GM10847 (cell line): ENCODE results near the gene SPRY4.

Experiments used
- POLR2A ChIP-seq: IDR thresholded peaks from 2 replicates; pipeline ENCODE4 v1.6.1; 2011; ENCODE audit not compliant: insufficient read length; ENCODE audit errors: extremely low read depth

SPRY4 gene

DNA sequence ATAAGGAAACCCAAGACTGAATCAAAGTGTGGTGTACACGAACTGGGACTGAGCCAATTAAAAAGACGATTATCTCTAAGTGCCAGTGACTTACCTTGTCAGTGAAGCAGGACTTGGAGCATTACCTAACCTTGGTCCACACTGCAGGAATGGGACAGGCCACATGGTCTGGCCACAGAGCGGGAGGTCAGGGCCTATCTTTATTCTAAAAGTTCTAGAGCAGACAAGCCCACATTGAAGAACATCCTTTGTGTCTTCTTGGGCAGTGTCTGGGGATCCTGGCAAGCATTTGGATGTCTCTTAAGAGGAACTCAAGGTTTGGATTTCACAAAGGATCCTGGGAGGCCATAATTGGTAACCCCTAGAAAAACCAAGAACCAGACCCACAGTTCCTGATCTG is 16.5 kb downstream of the SPRY4 start:
- no peak for TF ChIP-seq POLR2A

DNA sequence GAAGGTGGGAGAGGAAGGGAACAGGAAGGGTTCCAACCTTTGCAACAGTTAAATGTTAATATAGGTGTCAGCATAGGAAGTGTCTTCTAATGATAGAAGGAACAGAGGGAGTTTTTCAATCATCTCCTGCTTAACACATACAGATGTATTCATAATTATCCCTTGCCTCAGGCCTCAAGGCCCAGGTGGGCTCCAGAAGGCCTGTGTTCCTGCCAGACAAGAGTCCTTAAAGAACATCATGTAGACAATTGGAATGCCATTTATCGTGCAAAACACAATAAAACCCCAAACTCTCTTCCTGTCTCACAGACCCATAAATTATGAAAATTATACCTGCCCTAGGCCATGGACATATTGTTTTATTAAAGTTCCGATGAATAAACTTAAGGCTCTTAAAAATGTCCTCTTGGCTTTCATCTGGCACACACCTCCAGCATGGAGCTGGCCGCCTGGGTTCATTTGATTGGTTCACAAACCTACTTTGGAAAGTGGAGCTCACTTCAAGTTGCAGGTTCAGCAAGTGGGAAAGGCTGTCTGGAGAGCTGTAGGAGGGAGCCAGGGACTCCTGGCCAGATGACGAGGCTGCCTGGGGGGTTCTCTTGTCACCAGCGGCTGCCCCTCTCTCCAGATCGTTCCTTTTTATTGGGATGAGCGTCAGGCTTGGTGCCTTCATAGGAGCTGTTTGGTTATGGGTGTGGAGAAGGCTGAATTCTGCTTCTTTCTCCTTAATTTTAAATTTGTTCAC is 17.5 kb downstream of the SPRY4 start:
- no peak for TF ChIP-seq POLR2A

DNA sequence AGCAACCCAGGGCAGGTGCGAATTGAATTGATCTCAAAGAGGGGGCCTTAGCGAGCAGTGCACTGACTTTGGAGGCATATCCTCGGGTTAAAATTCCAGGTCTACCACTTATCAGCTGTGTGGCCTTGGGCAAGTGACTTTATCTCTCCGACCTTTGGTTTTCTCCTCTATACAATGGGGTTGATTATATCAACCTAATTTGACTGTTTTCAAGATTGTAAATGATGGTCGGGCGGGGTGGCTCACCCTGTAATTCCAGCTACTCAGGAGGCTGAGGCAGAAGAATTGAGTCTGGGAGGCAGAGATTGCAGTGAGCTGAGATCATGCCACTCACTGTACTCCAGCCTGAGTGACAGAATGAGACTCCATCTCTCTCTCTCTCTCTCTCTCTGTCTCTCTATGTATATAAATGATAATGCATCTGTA is 18.7 kb downstream of the SPRY4 start:
- no peak for TF ChIP-seq POLR2A

DNA sequence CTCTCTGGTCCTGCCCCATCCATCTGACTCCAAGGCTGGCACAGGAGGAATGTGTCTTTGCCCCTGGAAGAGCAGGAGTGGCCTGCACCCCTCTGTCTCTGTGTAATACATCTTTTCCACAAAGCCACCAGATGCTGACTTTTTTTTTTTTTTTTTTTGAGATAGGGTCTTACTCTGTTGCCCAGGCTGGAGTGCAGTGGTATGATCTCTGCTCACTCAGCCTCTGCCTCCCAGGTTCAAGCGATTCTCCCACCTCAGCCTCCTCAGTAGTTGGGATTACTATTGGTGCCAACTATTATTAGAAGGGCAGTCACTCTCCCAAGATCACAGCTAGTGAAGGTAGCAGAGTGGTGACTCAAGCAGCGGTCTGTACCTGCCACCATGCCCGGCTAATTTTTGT is 19.6 kb downstream of the SPRY4 start:
- no peak for TF ChIP-seq POLR2A

DNA sequence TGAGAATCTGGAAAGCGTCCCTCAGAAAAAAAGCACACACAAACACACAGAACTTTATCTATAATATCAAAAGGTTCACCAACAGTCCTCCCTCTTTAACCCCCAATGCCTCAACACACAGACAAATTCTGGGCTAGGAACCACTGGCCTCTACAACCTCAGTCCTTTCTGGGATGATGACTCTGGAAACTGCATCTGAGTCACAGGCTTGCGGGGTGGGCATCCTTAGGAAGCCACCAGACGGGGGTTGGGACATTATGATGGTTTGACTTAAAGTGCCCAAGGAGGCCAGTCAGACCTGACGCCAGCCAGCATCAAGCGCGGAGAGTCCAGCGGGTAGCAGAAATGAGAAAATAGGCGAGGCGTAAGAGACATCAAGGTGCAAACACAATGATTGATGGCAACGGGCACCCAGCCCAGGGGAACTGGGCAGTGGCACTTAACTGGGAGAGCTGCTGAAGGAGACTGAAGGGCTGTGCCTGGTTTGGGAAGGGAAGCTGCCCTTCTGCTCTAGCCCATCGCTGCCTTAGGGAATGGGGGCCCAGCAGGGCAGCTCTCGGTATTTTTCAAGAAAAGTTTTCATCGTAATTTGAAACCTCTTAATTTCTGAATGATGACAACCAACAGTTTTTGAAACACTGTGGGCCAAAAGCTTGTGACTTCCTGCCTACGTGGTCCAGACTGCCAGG is 20.7 kb downstream of the SPRY4 start:
- no peak for TF ChIP-seq POLR2A

DNA sequence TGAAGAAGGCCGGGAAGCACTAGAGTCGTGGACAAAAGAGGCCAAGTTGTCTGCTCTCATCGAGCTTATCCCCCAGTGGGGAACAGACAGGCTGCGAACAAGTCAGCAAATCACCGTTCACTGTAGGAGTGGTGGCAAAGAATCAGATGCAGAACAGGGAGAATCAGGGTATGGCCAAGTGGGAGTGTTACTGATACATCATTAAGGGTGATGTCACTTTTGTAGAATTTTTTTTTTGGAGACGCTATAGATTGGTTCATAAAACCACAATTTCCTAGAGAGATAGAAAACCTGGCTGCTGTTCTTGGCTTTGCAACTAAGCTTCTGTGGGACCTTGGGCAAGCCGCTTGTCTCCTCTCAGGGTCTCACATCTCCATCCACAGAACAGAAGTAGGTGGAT is 21.3 kb downstream of the SPRY4 start:
- no peak for TF ChIP-seq POLR2A

DNA sequence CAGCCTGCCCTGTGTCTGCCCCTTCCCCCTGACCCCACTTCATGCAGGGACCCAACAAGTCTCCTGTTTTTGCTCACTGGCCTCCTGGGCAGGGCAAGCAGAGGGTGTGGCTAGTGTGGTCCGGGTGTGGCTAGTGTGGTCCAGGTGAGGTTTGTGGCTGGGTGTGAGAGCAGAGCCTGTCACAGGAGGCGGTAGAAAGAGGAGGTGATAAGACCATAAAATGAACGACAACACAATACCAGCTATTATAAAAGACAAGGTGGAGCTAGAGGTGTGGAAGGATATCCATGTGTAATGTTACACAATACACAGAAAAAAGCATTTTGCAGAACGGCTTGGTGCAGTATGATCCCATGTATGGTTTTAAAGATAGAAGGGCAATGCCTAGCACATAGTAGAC is 23.3 kb downstream of the SPRY4 start:
- no peak for TF ChIP-seq POLR2A

DNA sequence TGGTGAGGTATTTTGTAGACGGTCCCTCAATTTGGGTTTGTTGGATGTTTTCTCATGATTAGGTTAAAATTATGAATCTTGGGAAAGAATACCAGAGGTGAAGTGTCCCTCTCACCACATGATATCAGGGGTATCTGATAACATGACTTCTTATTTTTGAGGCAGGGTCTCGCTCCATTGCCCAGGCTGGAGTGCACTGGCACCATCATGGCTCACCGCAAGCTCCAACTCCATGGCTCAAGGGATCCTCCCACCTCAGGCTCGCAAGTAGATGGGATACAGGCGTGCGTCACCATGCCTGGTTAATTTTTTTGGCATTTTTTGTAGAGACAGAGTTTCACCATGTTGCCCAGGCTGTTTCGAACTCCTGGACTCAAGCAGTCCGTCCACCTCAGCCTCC is 24.1 kb downstream of the SPRY4 start:
- TF ChIP-seq POLR2A: no peak

DNA sequence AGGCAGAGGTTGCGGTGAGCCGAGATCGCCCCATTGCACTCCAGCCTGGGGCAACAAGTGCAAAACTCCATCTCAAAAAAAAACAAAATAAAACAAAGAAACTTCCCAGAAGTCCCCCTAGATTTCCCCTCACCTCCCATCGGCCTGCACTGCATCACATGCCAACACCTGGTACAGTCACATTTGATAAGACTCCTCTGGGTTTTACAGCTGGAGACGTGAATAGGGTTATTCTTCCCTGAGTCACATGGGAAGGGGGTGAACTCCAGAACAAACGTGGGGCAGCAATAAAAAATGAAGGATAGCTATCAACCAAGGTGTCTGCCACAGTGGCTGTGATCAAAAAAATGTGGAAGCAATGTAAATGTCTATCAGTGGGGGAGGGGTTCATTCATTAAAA is 26.0 kb downstream of the SPRY4 start:
- TF ChIP-seq POLR2A: no peak

DNA sequence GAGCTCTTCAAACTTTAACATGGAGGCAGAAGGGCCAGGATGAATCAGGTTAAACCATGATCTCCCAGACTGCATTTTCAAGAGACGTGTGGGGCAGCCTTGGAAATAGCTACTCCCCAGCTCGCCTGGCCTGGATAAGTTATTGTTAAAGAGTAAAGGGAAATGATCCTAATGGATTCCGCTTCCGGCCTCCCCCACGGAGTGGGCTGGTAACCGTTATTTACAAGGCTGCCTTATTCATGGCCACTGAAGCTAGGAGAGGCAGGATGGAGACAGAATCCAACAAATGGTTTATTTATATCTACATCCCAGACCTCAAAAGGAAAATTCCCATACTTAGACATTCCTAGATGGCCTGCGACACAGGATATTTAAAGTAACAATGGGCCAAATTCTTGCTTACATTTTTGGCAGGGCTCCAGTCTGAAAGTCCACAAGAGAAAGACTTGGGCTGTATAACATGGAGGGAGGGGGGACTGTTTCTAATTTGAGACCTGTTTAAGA is 27.9 kb downstream of the SPRY4 start:
- TF ChIP-seq POLR2A: no peak

DNA sequence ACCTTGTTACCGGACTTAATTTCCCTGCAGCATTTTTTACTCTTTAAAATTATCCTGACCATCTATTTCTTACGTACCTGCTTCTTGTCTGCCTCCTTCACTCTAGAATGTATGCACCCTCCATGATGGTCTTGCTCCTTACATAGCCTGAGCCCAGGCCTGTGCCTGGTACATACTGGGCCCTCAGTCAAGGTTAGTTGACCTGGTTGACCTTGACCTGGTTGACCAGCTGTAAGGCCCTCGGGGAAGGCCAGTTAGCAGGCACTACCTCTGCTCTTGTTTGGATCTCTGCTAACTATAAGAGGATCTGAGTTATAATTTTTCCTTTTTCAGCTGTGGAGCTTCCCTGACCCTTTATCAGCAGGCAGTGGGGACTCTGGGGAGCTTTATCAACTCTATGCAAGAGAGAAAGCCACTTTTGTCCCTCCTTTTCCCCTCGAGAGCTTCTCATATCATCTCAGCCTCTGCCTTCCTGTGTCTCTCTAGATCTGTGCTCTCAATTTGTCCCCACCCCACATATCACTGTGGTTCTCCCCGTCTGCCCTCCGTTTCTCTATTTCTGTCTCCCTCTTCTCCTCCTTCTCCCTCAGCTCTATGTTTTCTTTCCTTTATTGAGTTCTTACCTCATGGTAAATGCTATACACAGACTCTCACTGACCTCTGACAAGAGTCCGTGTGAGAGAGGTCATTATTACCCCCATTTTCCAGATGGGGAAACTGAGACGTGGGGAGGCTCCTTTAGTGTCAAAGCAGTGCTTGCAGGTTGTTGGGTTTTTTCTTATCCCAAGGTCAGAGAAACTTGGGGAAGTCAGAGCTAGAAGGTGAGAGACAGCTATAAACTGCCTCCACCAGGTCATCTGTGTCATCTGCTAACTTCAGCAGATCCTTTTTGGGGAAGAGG is 28.6 kb downstream of the SPRY4 start:
- TF ChIP-seq POLR2A: no peak

DNA sequence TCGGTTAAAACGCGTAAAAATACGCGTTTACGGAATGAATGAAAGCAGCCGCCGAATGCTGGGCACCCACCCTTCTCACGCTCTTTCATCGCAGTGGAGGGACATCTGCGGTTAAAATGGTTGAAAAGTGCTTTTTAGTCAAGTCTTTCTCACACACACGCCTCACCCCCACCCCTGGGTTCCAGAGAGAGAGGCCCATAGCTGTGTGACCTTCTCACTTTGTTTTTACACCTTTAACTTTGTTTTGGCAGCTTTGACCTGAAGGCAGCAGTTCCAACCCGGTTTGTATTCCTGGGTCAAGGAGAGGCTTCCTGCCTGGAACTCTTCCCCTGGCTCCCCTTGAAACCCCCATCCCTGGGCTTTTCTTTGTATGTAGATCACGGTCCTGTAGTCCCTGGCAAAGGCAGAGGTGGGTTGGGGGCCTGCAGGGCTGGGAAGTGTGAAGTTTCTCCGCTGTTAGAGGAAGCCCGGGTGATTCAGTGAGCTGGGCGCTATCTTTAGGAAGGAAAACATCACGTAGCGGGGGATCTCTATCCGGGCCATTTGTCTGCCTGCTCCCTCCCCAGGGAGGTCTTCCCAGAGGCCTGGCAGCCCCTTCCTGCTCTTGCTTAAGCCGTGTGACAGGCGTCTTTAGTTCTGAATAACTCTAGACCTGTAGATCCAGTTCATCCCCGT is 29.6 kb downstream of the SPRY4 start:
- no peak for TF ChIP-seq POLR2A

DNA sequence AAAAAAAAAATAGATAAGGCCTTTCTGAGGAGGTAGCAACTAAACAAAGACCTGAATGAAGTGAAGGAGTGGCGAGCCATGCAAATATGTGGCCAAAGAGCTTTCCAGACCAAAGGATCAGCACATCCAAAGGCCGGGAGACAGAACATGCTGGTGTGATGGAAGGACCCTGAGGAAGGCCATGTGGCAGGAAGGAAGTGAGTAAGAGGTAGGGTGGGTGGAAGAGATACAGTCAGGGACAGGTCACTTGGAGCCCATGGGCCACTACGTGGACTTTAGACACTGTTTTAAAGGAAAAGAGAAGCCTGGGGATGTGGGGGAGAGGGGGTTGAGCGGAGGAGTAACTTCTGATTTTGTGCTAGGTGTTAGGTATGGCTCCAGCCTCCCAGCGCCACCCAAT is 31.3 kb downstream of the SPRY4 start:
- TF ChIP-seq POLR2A: no peak

DNA sequence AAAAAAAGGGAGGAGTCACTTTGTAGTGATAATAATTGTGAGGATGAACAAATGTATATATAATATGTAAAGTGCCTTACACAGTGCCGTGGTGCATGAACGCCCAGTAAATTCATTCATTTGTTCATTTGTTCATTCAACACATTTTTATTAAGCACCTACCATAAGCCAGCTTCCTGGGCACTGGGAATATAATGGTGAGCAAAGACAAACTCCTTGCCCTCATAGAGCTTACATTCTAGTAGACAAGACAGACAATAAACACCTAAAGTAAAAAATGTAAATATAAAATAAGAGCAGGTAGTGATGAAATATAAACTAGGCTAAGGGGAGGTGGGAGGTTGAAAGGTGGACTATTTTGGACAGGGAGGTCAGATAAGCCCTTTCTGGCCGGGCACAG is 32.0 kb downstream of the SPRY4 start:
- no peak for TF ChIP-seq POLR2A

DNA sequence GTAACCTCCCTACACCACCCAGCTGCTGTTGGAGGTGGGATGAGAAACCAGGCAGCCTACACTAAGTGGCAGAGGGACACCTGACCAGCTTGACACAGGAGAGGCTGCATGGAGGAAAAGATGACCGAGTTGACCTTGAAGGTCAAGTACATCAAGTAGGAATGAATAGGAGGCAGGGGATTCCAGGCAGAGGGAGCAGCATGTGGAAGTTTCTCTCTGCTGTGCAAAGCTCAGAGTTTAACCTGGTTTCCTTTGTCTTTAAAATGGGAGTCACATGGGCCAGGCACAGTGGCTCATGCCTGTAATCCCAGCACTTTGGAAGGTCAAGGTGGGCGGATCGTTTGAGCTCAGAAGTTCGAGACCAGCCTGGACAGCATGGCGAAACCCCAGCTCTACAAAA is 32.6 kb downstream of the SPRY4 start:
- no peak for TF ChIP-seq POLR2A

DNA sequence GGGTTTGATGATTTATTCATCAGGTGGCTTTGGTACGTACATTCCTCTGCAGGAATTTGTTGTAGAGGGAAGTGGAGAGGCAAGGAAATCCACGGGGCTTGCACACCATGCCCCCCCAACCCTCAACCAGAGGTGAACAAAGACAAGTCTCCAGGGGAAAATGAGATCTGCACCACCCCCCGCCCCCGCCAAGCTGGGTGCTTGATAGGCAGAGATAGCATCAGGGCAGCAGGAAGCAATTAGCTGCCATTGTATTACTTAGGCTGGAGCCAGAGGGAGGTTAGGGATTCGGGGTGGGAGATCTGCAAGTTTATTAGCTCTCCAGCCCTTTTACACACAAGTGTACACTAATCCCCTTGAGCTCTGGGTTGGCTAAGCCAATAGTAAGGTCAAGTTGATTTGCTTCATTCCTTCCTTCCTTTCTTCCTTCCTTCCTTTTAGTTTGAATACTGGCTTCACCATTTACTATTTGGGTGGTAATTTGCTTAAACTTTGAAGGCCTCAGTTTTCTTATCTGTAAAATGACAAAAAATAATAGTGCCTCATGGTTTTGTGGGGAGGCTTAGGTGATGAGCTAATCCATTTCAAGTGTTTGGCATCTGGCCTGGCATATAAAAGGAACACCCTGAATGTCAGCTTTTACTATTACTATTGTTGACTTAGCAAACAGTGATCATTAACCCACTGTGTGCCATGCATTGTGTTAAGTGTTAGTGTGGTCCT is 34.1 kb downstream of the SPRY4 start:
- TF ChIP-seq POLR2A: no peak
